Right forelimb (tissue), 1 donor: ENCODE data around the gene ZNF664.

Source experiments
- DNase-seq: peaks from one replicate; pipeline ENCODE4 v3.0.0-alpha.2; 2018

Gene ZNF664

GRCh38 chr12:123960856-123961255 is 12.2 kb upstream of the ZNF664 start:
- no peak for DNase-seq

GRCh38 chr12:123961585-123962345 is 11.2 kb upstream of the ZNF664 start:
- DNase-seq = no peak

DNA sequence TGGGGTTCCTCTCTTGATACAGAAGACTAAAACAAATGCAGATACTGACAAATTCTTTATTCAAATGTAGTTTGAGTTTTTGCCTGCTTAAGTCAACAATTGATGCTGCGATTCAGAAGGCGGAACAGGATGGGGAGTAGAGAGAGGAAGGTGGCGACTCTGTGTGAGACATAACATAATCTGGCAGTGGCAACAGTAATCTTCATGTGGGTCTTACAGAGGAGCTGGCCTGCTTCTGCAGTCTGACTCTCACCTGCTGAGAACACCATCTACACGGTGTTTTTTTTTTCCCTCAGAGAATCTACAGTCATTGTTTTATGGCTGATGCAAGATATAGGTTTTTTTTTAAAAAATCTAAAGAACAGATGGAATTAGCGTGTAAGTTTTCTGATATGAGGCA is 10.5 kb upstream of the ZNF664 start:
- no peak for DNase-seq

- DNase-seq = no peak
Measured at GRCh38 chr12:123963821-123964220, 9.2 kb upstream of the ZNF664 start.

GRCh38 chr12:123965382-123965781 is 7.6 kb upstream of the ZNF664 start:
- no peak for DNase-seq

DNA sequence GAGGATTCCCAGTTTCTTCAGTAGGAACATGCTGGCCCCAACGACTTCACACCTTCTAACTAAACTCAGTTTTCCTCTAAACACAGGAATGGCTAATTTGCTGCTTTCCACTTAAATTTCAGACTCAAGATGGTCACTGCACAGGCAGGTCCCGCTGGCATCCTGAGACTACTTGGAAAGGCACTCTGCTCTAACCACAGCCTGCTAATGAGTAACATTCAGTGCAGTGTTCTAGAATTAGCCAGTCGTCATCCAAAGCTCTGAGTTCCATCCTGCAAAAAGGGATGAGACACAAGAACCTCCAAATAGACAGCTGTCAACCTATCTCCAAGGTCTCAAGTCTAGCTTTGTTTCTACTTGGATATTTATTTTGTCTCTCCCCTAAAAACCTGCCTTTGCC is 6.4 kb upstream of the ZNF664 start:
- DNase-seq = no peak

DNA sequence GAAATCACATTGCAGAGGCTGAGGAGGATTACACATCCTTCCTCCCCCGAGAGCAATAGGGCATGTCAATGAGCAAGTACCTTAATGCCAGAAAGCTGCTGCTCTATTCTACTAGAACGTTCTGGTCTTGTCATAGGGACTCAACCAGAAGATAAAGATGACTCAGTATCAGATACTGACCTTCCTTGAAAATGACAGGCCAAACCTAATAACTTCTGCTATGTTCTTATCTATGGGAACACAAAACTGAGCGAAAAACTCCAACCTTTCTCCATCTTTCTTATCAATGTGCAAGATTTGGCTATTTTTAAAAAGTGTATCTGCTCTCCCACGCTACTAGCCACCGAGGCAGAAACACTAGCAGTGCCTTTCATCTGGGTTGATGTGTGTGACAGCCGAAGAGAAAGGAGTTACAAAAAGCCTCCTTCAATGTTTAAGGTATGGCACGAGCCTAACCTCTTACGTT is 5.9 kb upstream of the ZNF664 start:
- DNase-seq = no peak

- DNase-seq = no peak
Measured at GRCh38 chr12:123971449-123971769, 1.6 kb upstream of the ZNF664 start.

DNA sequence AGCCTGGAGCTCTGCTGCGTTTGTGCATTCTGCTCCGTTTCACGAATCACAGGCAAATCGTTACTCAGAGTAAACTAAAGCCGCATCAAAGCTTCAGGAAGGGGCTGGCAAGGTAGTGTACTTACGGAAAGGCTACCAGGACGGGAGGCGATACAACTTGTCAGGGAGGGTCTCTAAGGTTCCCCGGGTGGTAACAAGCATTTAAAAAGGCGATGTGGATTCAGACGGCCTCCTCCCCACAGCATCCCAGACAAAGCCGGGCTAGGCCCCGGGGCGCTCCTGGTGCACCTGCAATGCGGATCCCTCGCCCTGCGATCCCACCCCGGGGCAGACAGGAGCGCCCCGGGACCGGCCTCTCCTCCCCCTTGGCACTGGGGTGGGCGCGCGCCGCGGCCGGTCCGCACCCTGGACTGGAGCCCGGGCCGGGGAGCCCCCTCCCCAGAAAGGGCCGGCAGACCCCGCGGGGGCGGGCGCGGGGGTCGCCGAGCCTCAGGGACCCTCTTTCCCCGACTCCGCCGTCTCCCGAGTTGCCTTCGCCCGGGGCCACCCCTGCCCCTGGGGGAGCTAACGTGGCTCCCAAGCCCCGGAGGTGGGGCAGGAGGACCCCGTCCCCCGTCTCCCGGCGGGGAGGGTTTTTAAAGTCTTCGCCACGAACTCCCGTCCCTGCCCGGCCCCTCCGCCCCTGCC is 1.1 kb upstream of the ZNF664 start:
- peak; percentile 54 for DNase-seq

GRCh38 chr12:123973552-123974341 is 732 bp downstream of the ZNF664 start:
- peak; percentile 62 for DNase-seq

- no peak for DNase-seq
Measured at GRCh38 chr12:123976227-123976826, 3.3 kb downstream of the ZNF664 start.

GRCh38 chr12:123979566-123979965 is 6.6 kb downstream of the ZNF664 start:
- DNase-seq = no peak

GRCh38 chr12:123982269-123982668 is 9.3 kb downstream of the ZNF664 start:
- no peak for DNase-seq

DNA sequence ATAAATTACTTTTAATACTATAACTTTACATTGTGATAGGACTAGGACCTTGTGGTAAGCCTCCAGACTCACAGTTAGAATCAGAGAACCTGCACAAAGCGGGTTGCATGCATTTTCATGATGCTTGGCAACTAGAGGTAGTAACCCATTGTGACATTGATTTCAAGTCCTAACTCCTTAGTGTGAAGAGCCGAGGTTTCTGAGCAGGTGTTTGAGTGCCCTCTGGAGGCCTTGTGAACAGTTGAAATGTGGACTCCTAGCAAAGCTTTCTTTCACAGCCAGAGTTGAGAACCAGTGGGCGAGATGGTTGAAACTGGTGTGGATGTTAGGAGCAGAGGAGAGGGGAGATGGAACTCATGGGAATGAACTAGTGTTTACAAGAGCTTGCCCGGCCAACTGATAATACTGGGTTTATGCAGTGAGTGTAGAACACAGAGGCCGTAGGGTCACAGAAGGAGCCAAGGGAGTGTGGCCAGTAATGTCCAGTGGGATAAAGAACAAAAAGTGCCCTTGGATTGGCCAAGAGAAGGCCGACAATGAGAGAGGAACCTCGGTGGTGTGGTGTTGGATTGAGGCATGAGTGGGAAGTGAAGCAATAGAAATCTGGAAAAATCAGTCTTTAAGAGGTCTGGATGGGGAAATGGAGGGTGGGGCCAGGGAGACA is 10.9 kb downstream of the ZNF664 start:
- DNase-seq = peak; percentile 53

- DNase-seq = no peak
Measured at GRCh38 chr12:123984903-123985302, 11.9 kb downstream of the ZNF664 start.

GRCh38 chr12:123986374-123986965 is 13.5 kb downstream of the ZNF664 start:
- no peak for DNase-seq

GRCh38 chr12:123987022-123987421 is 14.0 kb downstream of the ZNF664 start:
- no peak for DNase-seq

DNA sequence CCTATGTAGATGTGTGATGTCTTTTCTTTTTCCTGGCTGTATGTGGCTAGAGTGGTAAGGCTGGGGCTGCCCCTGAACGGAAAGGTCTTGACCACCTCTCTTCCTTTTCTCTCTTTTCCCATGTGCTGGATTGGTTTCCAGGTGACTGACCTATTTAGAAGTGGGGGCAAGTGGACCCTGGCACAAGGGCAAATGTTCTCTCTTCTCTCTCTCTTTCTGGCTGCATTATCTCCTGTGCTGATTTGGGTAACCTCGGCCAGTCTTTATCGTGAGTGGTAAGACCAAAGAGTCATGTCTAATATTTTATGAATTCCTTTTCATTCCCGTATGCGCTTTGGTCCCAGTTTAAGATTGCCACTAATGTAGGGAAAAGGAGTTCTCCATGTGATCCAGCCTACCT is 16.2 kb downstream of the ZNF664 start:
- DNase-seq = no peak

- no peak for DNase-seq
Measured at GRCh38 chr12:123989753-123990152, 16.7 kb downstream of the ZNF664 start.

DNA sequence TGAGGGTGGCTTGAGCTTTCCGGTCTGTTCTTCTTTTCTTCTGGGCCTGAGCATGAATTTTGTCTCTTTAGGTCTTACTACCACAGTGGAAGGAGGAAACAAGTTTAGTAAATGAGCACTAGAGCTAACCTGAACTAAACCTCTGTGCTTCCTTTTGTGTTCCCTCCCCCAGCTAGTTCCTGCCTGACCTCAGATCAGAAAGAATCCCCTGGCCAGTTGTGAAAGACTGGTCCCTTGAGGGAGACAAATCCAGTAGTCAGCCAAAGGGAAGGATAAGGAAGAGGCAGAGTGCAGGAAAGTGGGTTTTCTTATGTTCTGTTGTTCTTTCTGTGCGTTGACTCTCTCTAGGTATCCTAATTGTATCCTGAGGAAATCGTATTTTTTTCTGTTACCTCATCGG is 17.5 kb downstream of the ZNF664 start:
- no peak for DNase-seq

- no peak for DNase-seq
Measured at GRCh38 chr12:123991372-123991951, 18.4 kb downstream of the ZNF664 start.
